ENCODE results near the gene PCDH9.

Gene PCDH9

GRCh38 chr13:66704110-66704509 lies 526.0 kb downstream of the PCDH9 start:
- DNase-seq = no peak

GRCh38 chr13:66703597-66703996 lies 526.5 kb downstream of the PCDH9 start:
- no peak for DNase-seq

GRCh38 chr13:66700117-66700601 lies 530.0 kb downstream of the PCDH9 start:
- no peak for DNase-seq

- DNase-seq = no peak
Observed at GRCh38 chr13:66693656-66694055, 536.5 kb downstream of the PCDH9 start.

- no peak for DNase-seq
Observed at GRCh38 chr13:66691149-66691548, 539.0 kb downstream of the PCDH9 start.

GRCh38 chr13:66689628-66690027 lies 540.5 kb downstream of the PCDH9 start:
- DNase-seq = peak; percentile 10

- no peak for DNase-seq
Observed at GRCh38 chr13:66689037-66689619, 541.0 kb downstream of the PCDH9 start.

- no peak for DNase-seq
Observed at GRCh38 chr13:66681403-66681802, 548.7 kb downstream of the PCDH9 start.

GRCh38 chr13:66680031-66680430 lies 550.1 kb downstream of the PCDH9 start:
- DNase-seq = no peak

- no peak for DNase-seq
Observed at GRCh38 chr13:66675620-66676019, 554.5 kb downstream of the PCDH9 start.

GRCh38 chr13:66673401-66673800 lies 556.7 kb downstream of the PCDH9 start:
- no peak for DNase-seq

GRCh38 chr13:66665991-66666390 lies 564.1 kb downstream of the PCDH9 start:
- peak; percentile 62 for DNase-seq

- DNase-seq = no peak
Observed at GRCh38 chr13:66663711-66664110, 566.4 kb downstream of the PCDH9 start.

GRCh38 chr13:66663206-66663605 lies 566.9 kb downstream of the PCDH9 start:
- no peak for DNase-seq

GRCh38 chr13:66661336-66661735 lies 568.8 kb downstream of the PCDH9 start:
- no peak for DNase-seq

GRCh38 chr13:66660468-66660813 lies 569.7 kb downstream of the PCDH9 start:
- DNase-seq = no peak

- no peak for DNase-seq
Observed at GRCh38 chr13:66659701-66660467, 570.3 kb downstream of the PCDH9 start.

- DNase-seq = no peak
Observed at GRCh38 chr13:66659286-66659685, 570.9 kb downstream of the PCDH9 start.

- peak; percentile 94 for DNase-seq
Observed at GRCh38 chr13:66657165-66657881, 572.8 kb downstream of the PCDH9 start.

- DNase-seq = no peak
Observed at GRCh38 chr13:66655847-66656454, 574.2 kb downstream of the PCDH9 start.

GRCh38 chr13:66644855-66645460 lies 585.2 kb downstream of the PCDH9 start:
- DNase-seq = no peak

GRCh38 chr13:66640231-66640630 lies 589.9 kb downstream of the PCDH9 start:
- DNase-seq = no peak

GRCh38 chr13:66639044-66639443 lies 591.1 kb downstream of the PCDH9 start:
- DNase-seq = no peak
